B cell (primary cell): ENCODE results near the gene CNOT4. TPM values are rescaled to one million over a fixed set of nuclear protein-coding genes. Genes with fewer than 3 reads are reported as not detected.

Experiments
- ATAC-seq: fragments of 200-7000 bp; cut with Tn5 transposase; one replicate; pipeline ENCODE4 v1.10.0; 2021; ENCODE audit warnings: low read depth, mild to moderate bottlenecking, moderate number of reproducible peaks, moderate library complexity
- CTCF ChIA-PET: fragments of 350-600 bp; sonication (Branson Sonifier 250); formaldehyde crosslinking; loops from one replicate; lab custom pipeline; 2021; ENCODE audit warnings: antibody characterized with exemption, inconsistent platforms; lab: Charles Lee
- POLR2A ChIA-PET: fragments of 350-600 bp; sonication (Branson Sonifier 250); formaldehyde crosslinking; loops from one replicate; lab custom pipeline; 2021; ENCODE audit warnings: antibody characterized with exemption; lab: Charles Lee
- DNase-seq: peaks from one replicate; pipeline ENCODE4 v3.0.0; 2013
- H2AFZ ChIP-seq: 2 replicates; pipeline ENCODE4 v1.6.1; 2012; ENCODE audit warnings: mild to moderate bottlenecking, low read depth, low read length; ENCODE audit not compliant: insufficient read depth, poor library complexity, severe bottlenecking
- H3K27ac ChIP-seq, 2 donors: 1 replicate in 1 of 2; 2 replicates in 1 of 2; pipeline ENCODE4 v1.5.1; 2012 to 2013; ENCODE audit warnings: low read length in 2 of 2, mild to moderate bottlenecking in 2 of 2, moderate library complexity in 1 of 2
- H3K27me3 ChIP-seq, 4 experiments: fragments of 200-600 bp in 1 of 4; sonication (generic) in 1 of 4; replicated peaks in 1 of 4; 1 replicate in 2 of 4; 2 replicates in 2 of 4; pipeline versions ENCODE4 v1.6.1 to v1.7.0; 2013 to 2016; ENCODE audit warnings: low read length in 3 of 4, mild to moderate bottlenecking in 2 of 4, mixed read lengths in 1 of 4, moderate library complexity in 1 of 4; ENCODE audit not compliant: insufficient read depth in 4 of 4, control insufficient read depth in 3 of 4; ENCODE audit errors: control extremely low read depth in 1 of 4
- H3K36me3 ChIP-seq, 2 experiments: replicated peaks in 1 of 2; 1 replicate in 1 of 2; 2 replicates in 1 of 2; pipeline versions ENCODE4 v1.6.1 to v1.7.1; 2013; ENCODE audit warnings: low read length in 1 of 2; ENCODE audit not compliant: insufficient read depth in 2 of 2, control insufficient read depth in 1 of 2; ENCODE audit errors: control extremely low read depth in 1 of 2, extremely low read depth in 1 of 2
- H3K4me1 ChIP-seq, 2 donors: fragments of 200-600 bp in 1 of 2; sonication (generic) in 1 of 2; 1 replicate in 1 of 2; 2 replicates in 1 of 2; pipeline versions ENCODE4 v1.5.1 to v1.6.1; 2013 to 2017; ENCODE audit warnings: low read length in 2 of 2; ENCODE audit not compliant: control insufficient read depth in 2 of 2, insufficient read depth in 2 of 2
- H3K4me2 ChIP-seq: replicated peaks from 2 replicates; pipeline ENCODE3; 2012; ENCODE audit warnings: mild to moderate bottlenecking, low read depth, low read length; ENCODE audit not compliant: poor library complexity, severe bottlenecking
- H3K4me3 ChIP-seq, 5 experiments: fragments of 200-600 bp in 1 of 5; sonication (generic) in 1 of 5; 1 replicate in 3 of 5; 2 replicates in 2 of 5; pipeline versions ENCODE4 v1.5.1 to v1.7.0; 2011 to 2016; ENCODE audit warnings: low read length in 4 of 5, mild to moderate bottlenecking in 4 of 5, low read depth in 2 of 5, control low read depth in 1 of 5, moderate library complexity in 1 of 5; ENCODE audit not compliant: insufficient read depth in 1 of 5; ENCODE audit errors: control extremely low read depth in 1 of 5, extremely low read depth in 1 of 5
- H3K79me2 ChIP-seq: fragments of 200-600 bp; sonication (generic); one replicate; pipeline ENCODE4 v1.6.0; 2016; ENCODE audit warnings: low read length; ENCODE audit not compliant: control insufficient read depth, insufficient read depth
- H3K9ac ChIP-seq: fragments of 200-600 bp; sonication (generic); 2 replicates; pipeline ENCODE4 v1.6.1; 2017; ENCODE audit warnings: mild to moderate bottlenecking, low read length, moderate library complexity
- H3K9me3 ChIP-seq, 3 donors: one replicate each; pipeline versions ENCODE4 v1.6.1 to v1.7.1; 2013; ENCODE audit warnings: low read length in 2 of 3; ENCODE audit not compliant: control insufficient read depth in 2 of 3, insufficient read depth in 1 of 3; ENCODE audit errors: control extremely low read depth in 1 of 3
- H4K20me1 ChIP-seq: 2 replicates; pipeline ENCODE4 v1.6.0; 2012; ENCODE audit warnings: mild to moderate bottlenecking, low read length; ENCODE audit not compliant: insufficient read depth, control insufficient read depth, poor library complexity, severe bottlenecking
- H3K27ac Mint-ChIP-seq: one replicate; pipeline ENCODE4 v1.8.0; 2021; ENCODE audit warnings: mixed read lengths
- H3K27me3 Mint-ChIP-seq: one replicate; pipeline ENCODE4 v1.8.0; 2021; ENCODE audit warnings: mixed read lengths
- H3K4me1 Mint-ChIP-seq: one replicate; pipeline ENCODE4 v1.8.0; 2021; ENCODE audit warnings: mixed read lengths
- H3K4me3 Mint-ChIP-seq: one replicate; pipeline ENCODE4 v1.8.0; 2021; ENCODE audit warnings: mixed read lengths
- H3K9me3 Mint-ChIP-seq: one replicate; pipeline ENCODE4 v1.8.0; 2022; ENCODE audit warnings: mixed read lengths; ENCODE audit not compliant: insufficient read depth
- CTCF ChIP-seq: fragments of 200-600 bp; IDR thresholded peaks from one replicate; pipeline ENCODE4 v1.8.0; 2022; ENCODE audit warnings: antibody characterized with exemption, mild to moderate bottlenecking
- EZH2 ChIP-seq: IDR thresholded peaks from 2 replicates; pipeline ENCODE4 v1.6.1; 2012; ENCODE audit warnings: borderline replicate concordance, low read depth, mild to moderate bottlenecking, moderate library complexity, low read length; ENCODE audit not compliant: insufficient read depth, poor library complexity, severe bottlenecking
- WGBS: methylation state at CpG from one replicate; pipeline ENCODE4 v1.1.5; 2013; ENCODE audit warnings: missing lambda C conversion rate; ENCODE audit not compliant: insufficient coverage; 5-methylcytosine and 5-hydroxymethylcytosine counted together
- intact Hi-C: fragments of 100-400 bp; cut with micrococcal nuclease; formaldehyde crosslinking; loops from one replicate; pipeline ENCODE4 v1.10.0; 2022
- polyA plus RNA-seq: library from polyadenylated mRNA; depleted of rRNA; stranded (reverse); fragments of >200 nt; gene quantifications from 2 replicates; pipeline ENCODE4 v1.2.3, GENCODE V29; 2012
- total RNA-seq, 2 donors: library from RNA; stranded (reverse); fragments of 120-200 nt in 1 of 2; gene quantifications; 1 replicate in 1 of 2; 2 replicates in 1 of 2; pipeline versions ENCODE4 v1.2.3 to v1.2.4, GENCODE V29; 2013 to 2022

CNOT4 gene
- total and polyA plus RNA-seq, 2 donors (not counting 1 experiment from before 2014, with no cell fraction given) = 9.8 to 52.1 TPM

GRCh38 chr7:135320268-135320667 is 189.6 kb downstream of the CNOT4 start:
- Histone ChIP-seq H3K9me3 (peaks cover 0 to 7% (median 0%) of the 10 kb centered on the region in 3 donors), H3K4me3 (no peak overlapping the region), H3K4me2 (no peak overlapping the region), H4K20me1 (no peaks in the 10 kb centered on the region), H3K79me2 (no peaks in the 10 kb centered on the region), H3K27ac (no peak overlapping the region), H3K36me3 (no peaks in the 10 kb centered on the region), H3K27me3 (no peaks in the 10 kb centered on the region), H3K9ac (no peak overlapping the region), H3K4me1 (no peaks in the 10 kb centered on the region), H2AFZ (no peak overlapping the region)
- H3K4me1 Mint-ChIP-seq = no peaks in the 10 kb centered on the region
- H3K27me3 Mint-ChIP-seq = no peaks in the 10 kb centered on the region
- no peak overlapping the region for H3K4me3 Mint-ChIP-seq
- no peaks in the 10 kb centered on the region for H3K9me3 Mint-ChIP-seq
- ChIA-PET POLR2A (no interaction called here), CTCF (no interaction called here)
- TF ChIP-seq EZH2 (no peak), CTCF (no peak)
- ATAC-seq = no peak
- no peak for DNase-seq
- H3K27ac Mint-ChIP-seq = no peak overlapping the region
- WGBS = 16% methylated on average over 7 of the region's 8 CpGs
- intact Hi-C loops = no loop called here

- no peak overlapping the region for H3K27ac ChIP-seq
- no peaks in the 10 kb centered on the region for H3K27me3 ChIP-seq
- H3K79me2 ChIP-seq = no peaks in the 10 kb centered on the region
- Mint-ChIP-seq H3K4me3 (no peak overlapping the region), H3K27ac (no peak overlapping the region), H3K27me3 (peaks cover 6% of the 10 kb centered on the region), H3K4me1 (no peaks in the 10 kb centered on the region), H3K9me3 (no peaks in the 10 kb centered on the region)
- no peaks in the 10 kb centered on the region for H3K9me3 ChIP-seq
- DNase-seq (no peak), ATAC-seq (no peak)
- no peaks in the 10 kb centered on the region for H3K36me3 ChIP-seq
- no peak overlapping the region for H2AFZ ChIP-seq
- no peak overlapping the region for H3K9ac ChIP-seq
- TF ChIP-seq CTCF (no peak), EZH2 (no peak)
- no peaks in the 10 kb centered on the region for H4K20me1 ChIP-seq
- ChIA-PET CTCF (interaction anchor here (0.9 kb wide), 2 partner anchors 10 to 43 kb away, joined by 3 to 4 read pairs; no protein-coding TSS in a partner anchor), POLR2A (no interaction called here)
- 86% methylated on average over 9 of the region's 10 CpGs for WGBS
- no peak overlapping the region for H3K4me3 ChIP-seq
- intact Hi-C loops = no loop called here
- no peaks in the 10 kb centered on the region for H3K4me1 ChIP-seq
- no peak overlapping the region for H3K4me2 ChIP-seq
Observed at GRCh38 chr7:135317676-135318325, 192.1 kb downstream of the CNOT4 start.
